C1 segment of cervical spinal cord (tissue), 14 donors: ENCODE measurements around the gene TBL1X.
A peak's percentile ranks its signal among the peaks of the same experiment; 100 is the strongest.
"Not testable (repeated sequence)": the region's sequence is repeated elsewhere in the genome, so short reads cannot be mapped to it uniquely, and the experiment has no call there.

Source experiments
- DNase-seq, 14 donors: peaks; one replicate each; lab custom pipeline; 2025; lab: John Stamatoyannopoulos, UW

The TBL1X gene

DNA sequence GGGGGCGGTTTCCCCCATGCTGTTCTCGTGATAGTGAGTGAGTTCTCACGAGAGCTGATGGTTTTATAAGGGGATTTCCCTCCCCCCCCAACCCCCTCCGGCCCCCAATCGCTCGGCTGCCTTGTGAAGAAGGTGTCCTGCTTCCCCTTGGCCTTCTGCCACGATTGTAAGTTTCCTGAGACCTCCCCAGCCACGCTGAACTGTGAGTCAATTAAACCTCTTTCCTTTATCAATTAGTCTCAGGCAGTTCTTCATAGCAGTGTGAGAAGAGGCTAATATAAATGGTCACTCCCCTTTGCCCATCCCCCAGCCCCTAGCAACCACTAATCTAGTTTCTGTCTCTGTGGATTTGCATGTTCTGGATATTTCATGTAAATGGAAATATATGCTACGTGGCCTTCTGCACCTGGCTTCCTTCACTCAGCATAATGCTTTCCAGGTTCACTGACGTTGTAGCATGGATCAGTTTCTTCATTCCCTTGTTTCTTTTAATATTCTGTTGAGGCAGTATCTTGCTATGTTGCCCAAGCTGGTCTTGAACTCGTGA is 284.4 kb downstream of the TBL1X start:
- no peak for DNase-seq

DNA sequence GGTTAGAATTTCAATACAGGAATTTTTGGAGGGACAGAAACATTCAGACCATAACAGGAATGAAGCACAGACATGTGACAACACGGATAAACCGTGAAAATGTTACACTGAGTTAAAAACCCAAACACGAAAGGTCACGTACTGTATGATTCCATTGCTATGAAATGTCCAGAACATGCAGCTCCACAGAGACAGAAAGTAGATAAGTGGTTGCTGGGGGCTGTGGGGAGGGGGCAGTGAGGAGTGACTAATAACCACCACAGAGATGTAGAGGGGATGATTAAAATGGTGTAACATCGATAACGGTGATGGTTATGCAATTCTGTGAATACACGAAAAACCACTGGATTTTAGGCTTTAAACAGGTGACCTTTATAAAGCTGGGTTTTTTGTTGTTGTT is 292.5 kb downstream of the TBL1X start:
- DNase-seq, result no peak

DNA sequence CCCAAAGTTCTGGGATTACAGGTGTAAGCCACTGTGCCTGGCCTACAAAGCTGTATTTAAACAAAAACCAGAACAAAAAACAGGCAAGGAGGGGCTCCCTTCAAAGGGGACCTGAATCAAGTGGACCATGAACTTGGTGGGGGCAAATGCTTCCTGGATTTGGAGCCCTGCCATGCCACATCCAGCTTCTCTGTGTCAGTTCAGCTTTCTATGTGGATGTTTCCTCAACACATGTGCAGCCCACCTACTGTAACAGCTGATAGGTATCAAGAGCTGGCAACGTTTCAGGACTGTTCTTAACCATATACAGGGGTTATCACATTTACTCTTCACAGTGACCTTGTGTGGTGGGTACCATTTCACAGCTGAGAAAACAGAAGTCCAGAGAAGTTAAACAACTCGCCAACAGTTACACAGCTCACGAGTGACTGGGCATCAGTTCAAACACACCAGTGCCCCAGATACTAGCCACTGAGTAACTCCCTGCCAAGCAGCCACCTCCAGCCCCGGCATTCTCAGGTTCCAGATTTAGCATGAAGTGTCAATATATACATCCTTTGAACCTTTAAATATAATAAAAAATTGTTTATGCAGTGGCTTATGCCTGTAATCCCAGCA is 293.3 kb downstream of the TBL1X start:
- DNase-seq, result no peak

DNA sequence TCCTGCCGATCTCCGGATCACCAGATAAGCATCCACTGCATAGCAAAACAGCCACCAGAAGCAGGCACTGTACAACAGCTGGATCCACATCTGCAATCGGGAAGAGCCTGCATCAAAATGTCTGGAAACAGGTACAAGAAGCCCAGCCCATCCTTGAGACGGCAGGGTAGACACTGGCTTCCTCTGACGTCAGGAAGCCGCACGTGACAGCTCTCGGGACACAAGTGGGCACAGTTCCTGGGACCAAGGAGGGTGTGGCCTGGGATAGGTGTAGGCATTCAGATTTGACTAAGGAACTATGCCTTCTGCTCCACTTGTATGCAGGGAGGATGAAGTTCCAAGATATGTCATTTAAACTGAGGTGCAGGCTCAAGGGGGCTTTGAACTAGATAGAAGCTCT is 294.5 kb downstream of the TBL1X start:
- DNase-seq, result no peak

DNA sequence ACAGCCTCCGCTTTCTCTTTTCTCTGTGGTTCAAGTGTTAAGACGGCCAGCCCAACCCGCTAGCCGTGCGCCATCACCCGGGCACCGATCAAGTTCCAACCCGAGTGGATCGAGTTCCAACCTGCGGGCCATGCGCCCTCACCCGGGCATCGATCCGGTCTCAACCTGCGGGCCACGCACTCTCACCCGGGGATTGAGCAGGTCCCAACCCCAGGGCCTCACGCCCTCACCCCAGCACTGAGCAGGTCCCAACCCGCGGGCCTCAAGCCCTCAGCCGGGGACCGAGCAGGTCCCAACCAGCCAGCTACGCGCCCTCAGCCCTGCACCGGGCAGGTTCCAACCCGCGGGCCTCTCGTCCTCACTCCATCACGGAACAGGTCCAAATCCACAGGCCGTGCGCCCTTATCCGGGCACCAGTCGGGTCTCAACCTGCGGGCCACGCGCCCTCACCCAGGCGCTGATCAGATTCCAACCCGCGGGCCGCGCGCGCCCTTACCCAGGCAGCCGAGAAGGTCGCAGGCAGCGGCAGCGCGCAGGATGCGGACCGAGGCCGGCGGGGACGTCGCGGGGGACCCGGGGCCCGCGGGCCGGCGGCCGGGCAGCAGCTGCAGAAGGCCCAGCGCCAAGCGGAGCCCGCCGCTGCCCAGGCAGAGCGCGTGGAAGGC is 300.3 kb downstream of the TBL1X start:
- DNase-seq, result peak in 1 of 14 donors; percentile 29

DNA sequence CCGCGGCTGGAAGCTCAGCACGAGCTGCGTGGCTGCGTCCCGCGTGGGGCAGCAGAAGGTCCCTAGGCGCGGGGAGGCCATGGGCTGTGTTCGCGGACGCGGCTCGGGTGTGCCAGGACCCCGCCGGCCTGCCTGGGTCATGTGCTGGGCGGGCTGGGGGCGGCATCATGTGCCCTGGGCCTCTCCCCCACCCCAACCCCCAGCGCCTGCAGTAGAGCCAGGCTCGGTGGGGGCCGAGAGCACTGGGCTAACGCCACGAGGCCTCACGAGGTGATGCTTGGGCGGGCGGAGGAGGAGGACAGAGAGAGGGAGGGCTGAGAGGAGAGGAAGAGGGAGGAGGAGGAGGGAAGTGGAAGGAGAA is 300.9 kb downstream of the TBL1X start, which contains the start of gene GPR143:
Gene GPR143 (minus strand): TSS at position 111 of the 361 bp plus-strand sequence. CDS start 30 bp downstream, at position 81.
- no peak for DNase-seq

DNA sequence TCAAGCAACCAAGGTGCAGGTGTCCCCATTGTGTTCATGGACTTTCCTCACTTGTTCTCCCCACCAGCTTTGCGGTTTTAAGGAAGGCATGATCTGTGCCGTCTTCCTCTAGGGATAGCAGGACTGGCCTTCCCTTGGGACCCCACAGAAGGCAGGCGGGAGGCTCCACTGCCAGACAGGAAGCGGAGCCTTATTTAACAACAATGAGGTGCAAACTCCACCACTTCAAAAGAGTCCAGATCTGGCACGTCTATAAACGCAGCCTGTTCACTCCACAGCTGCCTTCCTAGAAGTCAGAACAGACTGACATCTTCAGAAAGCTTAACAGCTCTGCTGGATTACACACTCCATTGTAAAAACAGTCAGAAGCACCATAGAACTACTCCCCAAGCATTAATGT is 302.5 kb downstream of the TBL1X start:
- DNase-seq, result no peak

DNA sequence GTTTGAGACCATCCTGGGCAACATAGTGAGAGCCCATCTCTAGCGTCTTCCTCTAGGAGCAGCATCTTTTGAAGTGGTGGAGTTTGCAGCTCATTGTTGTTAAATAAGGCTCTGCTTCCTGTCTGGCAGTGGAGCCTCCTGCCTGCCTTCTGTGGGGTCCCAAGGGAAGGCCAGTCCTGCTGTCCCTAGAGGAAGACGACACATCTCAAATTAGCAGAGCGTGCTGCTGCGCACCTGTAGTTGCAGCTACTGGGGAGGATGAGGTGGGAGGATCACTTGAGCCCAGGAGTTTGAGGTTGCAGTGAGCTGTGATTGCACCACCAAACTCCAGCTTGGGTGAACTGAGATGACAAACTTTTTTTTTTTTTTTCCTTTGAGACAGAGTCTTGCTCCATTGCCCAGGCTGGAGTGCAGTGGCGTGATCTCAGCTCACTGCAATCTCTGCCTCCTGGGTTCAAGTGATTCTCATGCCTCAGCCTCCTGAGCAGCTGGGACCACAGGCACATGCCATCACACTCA is 303.5 kb downstream of the TBL1X start:
- not testable (repeated sequence) for DNase-seq

DNA sequence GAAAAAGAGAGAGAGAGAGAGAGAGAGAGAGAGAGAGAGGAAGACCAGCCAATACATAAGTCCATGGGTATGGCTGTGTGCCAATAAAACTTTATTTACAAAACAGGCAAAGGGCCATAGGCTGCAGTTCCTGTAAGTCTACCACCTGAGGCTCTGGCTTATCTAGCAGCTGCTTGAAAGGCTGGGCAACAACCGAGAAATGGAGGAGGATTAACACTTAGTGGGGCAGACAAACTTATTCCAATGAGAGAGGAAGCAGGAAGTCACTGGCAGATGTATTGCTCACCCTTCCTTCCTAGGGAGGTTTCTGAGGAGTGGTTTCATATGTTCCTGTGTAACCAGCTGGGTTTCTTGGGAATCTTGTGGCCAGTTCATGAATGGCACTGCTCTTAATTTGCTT is 305.5 kb downstream of the TBL1X start:
- DNase-seq, result no peak

DNA sequence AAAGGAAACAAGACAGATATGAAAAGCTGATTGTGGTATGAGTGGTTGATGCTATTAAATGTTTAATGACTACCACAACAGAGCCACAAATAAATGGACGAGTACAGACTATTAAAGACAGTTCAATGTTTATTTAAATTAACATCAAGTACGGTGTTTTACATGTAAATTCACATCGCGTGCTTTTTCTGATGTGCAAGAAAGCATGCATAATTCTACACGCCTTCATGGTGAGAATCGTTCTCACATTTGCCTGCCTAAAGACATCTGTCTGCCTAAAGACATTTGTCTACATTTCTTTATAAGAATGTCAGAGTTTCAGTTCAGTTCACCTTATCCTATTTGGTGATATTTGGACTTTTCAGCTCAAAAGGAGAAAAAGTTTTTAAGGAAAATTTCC is 308.1 kb downstream of the TBL1X start:
- DNase-seq, result no peak

DNA sequence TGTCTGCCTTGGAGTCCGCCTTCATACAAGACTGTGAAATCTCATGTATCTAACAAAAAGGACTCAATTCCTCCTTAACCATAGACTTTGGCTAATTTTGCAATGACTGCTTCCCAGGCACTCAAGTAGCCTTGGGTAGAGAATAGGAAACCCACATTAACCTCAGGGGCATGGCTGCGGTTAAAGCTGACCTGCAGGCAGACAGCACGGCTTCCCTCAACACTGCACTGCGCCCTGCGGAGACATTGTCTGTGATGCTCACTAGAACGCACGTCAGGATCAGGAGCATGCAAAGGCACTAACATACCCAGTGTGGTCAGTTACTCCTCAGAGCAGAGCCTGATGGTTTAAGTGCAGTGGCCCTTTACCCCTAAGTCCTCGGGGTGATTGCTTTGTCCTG is 311.1 kb downstream of the TBL1X start:
- DNase-seq, result no peak

DNA sequence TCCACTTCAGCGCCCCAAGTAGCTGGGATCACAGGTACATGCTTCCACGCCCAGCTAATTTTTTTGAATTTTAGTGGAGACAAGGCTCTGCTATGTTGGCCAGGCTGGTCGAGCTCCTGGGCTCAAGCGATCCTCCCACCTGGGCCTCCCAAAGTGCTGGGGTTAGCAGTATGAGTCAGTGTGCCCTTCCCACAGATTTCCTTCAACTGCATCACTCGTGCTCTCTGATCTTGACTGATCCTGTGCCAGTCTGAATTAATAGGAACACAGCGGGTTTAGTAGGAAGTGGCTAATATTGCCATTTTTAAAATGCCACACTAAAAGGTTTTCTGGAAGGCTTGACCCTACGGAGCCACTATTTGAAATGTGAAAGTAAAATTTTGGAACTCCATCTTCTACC is 317.1 kb downstream of the TBL1X start:
- DNase-seq, result no peak

DNA sequence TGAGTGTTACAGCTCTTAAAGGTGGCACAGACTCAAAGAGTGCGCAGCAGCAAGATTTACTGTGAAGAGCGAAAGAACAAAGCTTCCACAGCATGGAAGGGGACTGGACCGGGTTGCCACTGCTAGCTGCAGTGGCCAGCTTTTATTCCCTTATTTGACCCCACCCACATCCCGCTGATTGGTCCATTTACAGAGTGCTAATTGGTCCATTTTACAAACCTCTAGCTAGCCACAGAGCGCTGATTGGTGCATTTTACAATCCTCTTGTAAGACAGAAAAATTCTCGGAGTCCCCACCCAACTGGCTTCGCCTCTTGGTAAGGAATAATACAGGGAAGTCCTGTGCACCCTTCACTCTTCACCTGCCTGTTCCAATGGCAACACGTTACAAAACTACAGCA is 319.5 kb downstream of the TBL1X start:
- no peak for DNase-seq

DNA sequence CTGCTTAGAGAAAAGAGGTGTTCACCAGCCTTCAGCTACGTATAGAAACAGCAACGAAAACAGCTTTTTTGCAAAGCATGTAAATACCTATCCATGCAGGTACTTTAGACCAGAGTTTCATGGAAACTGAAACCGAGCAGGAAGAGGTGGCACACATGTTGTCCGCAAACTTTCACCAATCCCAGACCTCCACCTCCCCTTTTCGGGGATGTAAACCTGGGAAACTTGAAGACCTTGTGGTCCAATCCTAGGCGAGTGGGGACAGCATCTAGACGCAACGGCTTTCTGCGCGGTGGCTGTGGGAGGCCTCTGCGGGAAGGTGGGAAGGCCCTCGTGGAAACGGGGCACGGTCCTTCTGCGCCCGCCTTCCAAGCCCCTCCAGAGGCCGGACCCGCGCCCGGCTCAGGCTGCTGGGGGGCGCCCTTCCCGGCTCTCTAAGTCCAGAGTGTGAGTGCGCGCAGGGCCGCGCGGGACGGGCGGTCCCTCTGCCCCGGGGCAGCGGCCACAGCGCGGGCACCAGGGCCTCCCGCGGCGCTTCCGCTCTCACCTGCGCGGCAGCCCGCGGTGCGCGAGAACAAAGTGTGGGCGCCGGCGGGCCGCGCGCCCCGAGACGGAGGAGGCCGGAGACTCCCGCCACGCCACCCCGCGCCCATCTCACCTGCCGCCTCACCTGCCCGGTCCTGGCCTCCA is 320.5 kb downstream of the TBL1X start:
- no peak for DNase-seq

DNA sequence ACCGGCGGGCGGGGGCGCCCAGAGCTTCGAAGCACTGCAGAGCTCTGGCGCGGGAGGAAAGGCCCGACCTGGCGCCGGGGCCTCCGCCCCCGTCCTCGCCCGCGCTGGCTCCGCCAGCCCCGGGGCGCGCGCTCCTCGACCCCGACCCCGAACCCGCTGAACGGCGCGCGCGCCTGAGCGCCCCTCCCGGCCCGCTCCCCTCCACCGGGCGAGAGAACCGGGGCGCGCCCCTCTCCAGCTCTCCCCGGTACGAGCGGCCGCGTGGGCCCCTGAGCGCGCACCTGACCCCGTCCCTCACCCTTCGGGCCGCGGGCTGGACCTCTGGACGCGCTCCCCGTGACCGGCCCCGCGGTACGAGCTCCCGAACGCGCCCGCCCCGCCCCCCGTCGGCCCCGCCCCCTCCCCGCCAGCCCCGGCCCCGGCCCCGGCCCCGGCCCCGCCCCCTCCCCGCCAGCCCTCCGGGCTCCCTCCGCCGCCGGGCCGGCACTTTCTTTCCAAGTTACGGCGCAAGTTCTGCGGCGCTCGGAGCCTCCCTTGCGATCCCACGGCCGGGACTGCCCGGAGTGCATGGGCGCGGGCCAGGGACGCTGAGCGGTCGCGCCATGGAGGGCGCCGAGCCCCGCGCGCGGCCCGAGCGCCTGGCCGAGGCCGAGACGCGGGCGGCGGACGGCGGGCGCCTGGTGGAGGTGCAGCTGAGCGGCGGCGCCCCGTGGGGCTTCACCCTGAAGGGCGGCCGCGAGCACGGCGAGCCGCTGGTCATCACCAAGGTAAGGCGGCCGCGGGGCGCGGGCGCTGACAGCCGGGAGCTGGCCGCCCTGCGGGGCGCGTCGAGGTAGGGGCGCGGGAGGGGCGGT is 321.3 kb downstream of the TBL1X start, which contains the start of gene SHROOM2:
Gene SHROOM2 (plus strand): TSS at position 486 of the 854 bp plus-strand sequence. CDS start 117 bp downstream, at position 603.
- peak in 1 of 14 donors; percentile 25 for DNase-seq

DNA sequence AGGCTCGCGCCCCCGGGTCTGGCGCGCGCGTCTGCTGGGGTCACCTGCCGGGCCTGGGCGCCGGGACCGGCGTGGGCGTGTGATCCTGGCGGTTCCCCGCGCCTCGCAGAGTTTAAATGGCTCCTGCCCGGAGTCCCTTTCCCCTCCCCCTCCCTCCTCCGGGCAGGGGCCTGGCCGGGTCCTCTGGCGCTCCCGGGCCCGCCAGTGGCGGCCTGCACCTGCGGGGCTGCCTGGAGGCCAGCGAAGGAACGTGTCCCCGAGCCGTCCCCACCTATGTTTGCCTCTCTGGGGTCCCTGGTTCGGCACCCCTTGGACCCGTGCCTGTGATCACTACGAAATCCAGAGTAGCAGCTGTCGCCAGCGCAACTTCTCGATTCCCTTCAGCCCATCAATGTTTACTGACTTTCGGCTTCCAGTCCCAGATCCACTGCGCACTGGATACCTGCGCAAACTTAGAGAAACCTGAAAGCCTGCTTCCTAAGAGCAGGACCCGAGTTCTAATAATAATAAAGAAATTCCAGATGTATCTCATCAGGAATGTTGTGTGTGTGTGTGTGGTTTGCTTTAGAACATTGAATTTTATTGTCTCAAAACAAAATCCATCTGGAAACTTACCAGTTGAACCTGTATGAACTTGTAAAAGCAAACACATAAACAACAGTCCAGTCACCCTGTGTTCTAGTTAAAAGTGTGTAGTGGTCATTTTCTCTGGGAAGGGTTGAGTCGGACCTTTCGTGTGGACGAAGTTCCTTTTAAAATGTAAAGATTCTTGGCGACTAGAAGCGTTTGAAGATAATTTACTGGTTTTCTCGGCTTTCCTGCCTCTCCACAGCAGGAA is 322.2 kb downstream of the TBL1X start:
- no peak for DNase-seq

DNA sequence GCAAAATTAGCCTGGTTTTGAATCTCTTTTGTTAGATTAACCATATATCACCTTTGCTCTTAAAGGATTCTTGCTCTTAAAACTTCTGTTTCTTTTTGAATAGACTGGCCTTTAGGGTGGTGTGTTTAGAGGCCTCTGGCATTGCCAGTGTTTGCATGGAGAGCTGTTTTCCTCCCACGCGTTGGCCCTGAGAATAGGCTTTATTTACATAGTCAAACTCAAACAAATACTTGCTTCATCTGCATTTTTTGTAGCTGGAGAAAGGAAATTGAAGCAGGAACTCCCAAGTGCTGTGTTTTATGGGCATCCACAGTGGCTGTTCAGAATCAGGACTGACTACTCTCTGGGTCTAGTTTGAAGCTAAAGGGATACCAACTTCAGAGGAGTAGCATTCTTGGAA is 324.1 kb downstream of the TBL1X start:
- no peak for DNase-seq

DNA sequence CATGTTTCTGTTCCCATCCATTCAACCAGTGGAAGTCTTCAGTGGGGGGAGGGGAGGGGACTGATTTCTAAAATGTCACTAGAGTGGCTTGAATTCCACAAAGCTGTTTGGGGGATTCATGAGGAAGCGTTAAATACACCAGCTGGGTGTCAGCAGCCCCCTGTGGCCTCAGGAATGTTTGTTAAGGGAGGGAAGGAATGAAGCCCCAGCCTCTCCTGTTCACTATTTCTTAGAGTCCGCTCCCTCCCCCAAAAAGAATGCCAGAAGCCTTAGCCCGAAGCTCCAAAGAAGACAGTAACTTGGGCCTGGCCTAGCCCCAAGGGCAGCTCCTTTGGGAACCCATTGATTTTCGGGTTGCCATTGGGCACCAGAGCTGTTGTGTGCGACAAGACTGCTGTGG is 324.7 kb downstream of the TBL1X start:
- no peak for DNase-seq
